HepG2 (cell line): Measurements from ENCODE around the gene ICAM5. TPM values are rescaled to one million over a fixed set of nuclear protein-coding genes. Genes with fewer than 3 reads are reported as not detected.
A peak's percentile ranks its signal among the peaks of the same experiment; 100 is the strongest.

Experiments used
- CENPX ChIP-seq: sonication (generic); formaldehyde crosslinking; IDR thresholded peaks from 2 replicates; pipeline ENCODE4 v1.9.0; 2021; ENCODE audit warnings: mild to moderate bottlenecking, missing genetic modification reagents, moderate library complexity
- ELF1 ChIP-seq: sonication (generic); formaldehyde crosslinking; IDR thresholded peaks from 2 replicates; pipeline ENCODE4 v1.4.0; 2020; ENCODE audit warnings: missing genetic modification reagents
- FOSL2 ChIP-seq: sonication (generic); formaldehyde crosslinking; IDR thresholded peaks from 2 replicates; pipeline ENCODE4 v1.4.0; 2020; ENCODE audit warnings: missing genetic modification reagents
- IKZF1 ChIP-seq: fragments of 450-650 bp; IDR thresholded peaks from 2 replicates; pipeline ENCODE4 v1.7.1; 2016
- IKZF5 ChIP-seq: IDR thresholded peaks from 2 replicates; pipeline ENCODE4 v1.6.1; 2018; ENCODE audit warnings: missing genetic modification reagents, mild to moderate bottlenecking, missing compliant biosample characterization
- NFE2 ChIP-seq: sonication (generic); formaldehyde crosslinking; IDR thresholded peaks from 2 replicates; pipeline ENCODE4 v1.4.0; 2020; ENCODE audit warnings: missing genetic modification reagents
- NR2F6 ChIP-seq, 2 experiments: IDR thresholded peaks; 2 replicates each; pipeline ENCODE4 v1.6.1; 2016; ENCODE audit warnings: antibody characterized with exemption in 1 of 2, mild to moderate bottlenecking in 1 of 2
- POLR2G ChIP-seq: fragments of 200-400 bp; formaldehyde crosslinking; IDR thresholded peaks from 2 replicates; pipeline ENCODE4 v1.6.1; 2018; ENCODE audit warnings: mild to moderate bottlenecking, low read depth, low read length, moderate library complexity
- RELA ChIP-seq: sonication (generic); formaldehyde crosslinking; IDR thresholded peaks from 2 replicates; pipeline ENCODE4 v1.4.0; 2020; ENCODE audit warnings: missing genetic modification reagents
- SALL2 ChIP-seq: sonication (generic); formaldehyde crosslinking; IDR thresholded peaks from 2 replicates; pipeline ENCODE4 v1.8.1; 2023; ENCODE audit warnings: mild to moderate bottlenecking, missing genetic modification reagents, inconsistent platforms
- SAP130 ChIP-seq: IDR thresholded peaks from 2 replicates; pipeline ENCODE4 v1.6.1; 2016; ENCODE audit warnings: low read depth
- USF2 ChIP-seq, 2 experiments: sonication (generic) in 1 of 2; formaldehyde crosslinking in 1 of 2; IDR thresholded peaks; 2 replicates each; pipeline versions ENCODE4 v1.5.1 to v1.6.1; 2011 to 2020; ENCODE audit warnings: borderline replicate concordance in 1 of 2, low read depth in 1 of 2, low read length in 1 of 2, mild to moderate bottlenecking in 1 of 2, missing genetic modification reagents in 1 of 2, moderate library complexity in 1 of 2
- ZBTB38 ChIP-seq: sonication (generic); formaldehyde crosslinking; IDR thresholded peaks from 2 replicates; pipeline ENCODE4 v1.5.1; 2020; ENCODE audit warnings: mild to moderate bottlenecking, missing genetic modification reagents
- ZNF124 ChIP-seq: sonication (generic); formaldehyde crosslinking; IDR thresholded peaks from 2 replicates; pipeline ENCODE4 v1.4.0; 2020; ENCODE audit warnings: missing genetic modification reagents
- ZNF143 ChIP-seq: sonication (generic); formaldehyde crosslinking; IDR thresholded peaks from 2 replicates; pipeline ENCODE4 v1.4.0; 2020; ENCODE audit warnings: missing genetic modification reagents
- ZNF253 ChIP-seq: sonication (generic); formaldehyde crosslinking; IDR thresholded peaks from 2 replicates; pipeline ENCODE4 v1.8.0; 2022; ENCODE audit warnings: mild to moderate bottlenecking, missing genetic modification reagents, borderline replicate concordance
- ZNF33A ChIP-seq: sonication (generic); formaldehyde crosslinking; IDR thresholded peaks from 2 replicates; pipeline ENCODE4 v1.5.1; 2020; ENCODE audit warnings: missing genetic modification reagents, mild to moderate bottlenecking, moderate library complexity, borderline replicate concordance
- ZNF646 ChIP-seq: sonication (generic); formaldehyde crosslinking; IDR thresholded peaks from 2 replicates; pipeline ENCODE4 v1.9.0; 2021; ENCODE audit warnings: mild to moderate bottlenecking, missing genetic modification reagents
- ZNF704 ChIP-seq: sonication (generic); formaldehyde crosslinking; IDR thresholded peaks from 2 replicates; pipeline ENCODE4 v1.8.1; 2023; ENCODE audit warnings: mild to moderate bottlenecking, inconsistent platforms, moderate library complexity, missing genetic modification reagents, borderline replicate concordance
- ZNF776 ChIP-seq: sonication (generic); formaldehyde crosslinking; IDR thresholded peaks from 2 replicates; pipeline ENCODE4 v1.4.0; 2020; ENCODE audit warnings: mild to moderate bottlenecking, missing genetic modification reagents
- polyA plus RNA-seq, 8 experiments: library from polyadenylated mRNA; depleted of rRNA in 3 of 8; stranded (reverse) in 7 of 8; unstranded in 1 of 8; fragments of >200 nt; fragmentation: Illumina TruSeq in 4 of 8; extraction: Trizol in 4 of 8; gene quantifications; 2 replicates each; pipeline versions ENCODE4 v1.2.1 to v1.2.3, GENCODE V29; 2011 to 2016; ENCODE audit warnings: low read depth in 4 of 8, missing spikeins in 1 of 8, mixed read lengths in 1 of 8; ENCODE audit not compliant: insufficient read depth in 1 of 8
- total RNA-seq, 5 experiments: library from RNA; depleted of rRNA; stranded (reverse); fragments of >200 nt; fragmentation: Illumina TruSeq; extraction: Trizol; gene quantifications; 2 replicates each; pipeline ENCODE4 v1.2.3, GENCODE V29; 2016; ENCODE audit warnings: low read depth in 1 of 5

ICAM5 gene
- total and polyA plus RNA-seq, 2 of the 13 experiments (the other 11 are each of a cell fraction or from before 2014, with no cell fraction given) = 0.46 to 1.6 TPM

GRCh38 chr19:10260141-10260584 lies 29.6 kb upstream of the ICAM5 start (continued):
- no peak for TF ChIP-seq ZNF646 (CRISPR knock-in tag)
- no peak for TF ChIP-seq ELF1
- no peak for TF ChIP-seq NFE2
- TF ChIP-seq ZNF776 = no peak
- TF ChIP-seq ZNF124 (CRISPR knock-in tag) = no peak
- TF ChIP-seq ZNF33A = no peak
- TF ChIP-seq SALL2 = no peak
- TF ChIP-seq ZNF704 = no peak
- no peak for TF ChIP-seq ZNF143 (CRISPR knock-in tag)
- no peak for TF ChIP-seq USF2 (IDR thresholded peaks at IDR 0.05; ENCODE audit: low read depth, low read length)
- no peak for TF ChIP-seq USF2 (CRISPR knock-in tag; IDR thresholded peaks at IDR 0.05; ENCODE audit: borderline replicate concordance)
- TF ChIP-seq RELA = no peak
- TF ChIP-seq IKZF1 = no peak
- TF ChIP-seq FOSL2 = peak; percentile 49
- TF ChIP-seq POLR2G = peak; percentile 45; the same call in 1 of the 2 replicates
- no peak for TF ChIP-seq ZNF253
- TF ChIP-seq ZBTB38 (CRISPR knock-in tag) = 0 out of 2 replicates have a peak, but pooled peaks have one; percentile 6
- TF ChIP-seq IKZF5 (CRISPR knock-in tag) = peak; percentile 80; the same call in 1 of the 2 replicates
- TF ChIP-seq SAP130 (CRISPR knock-in tag) = peak; percentile 31; the same call in 1 of the 2 replicates
- no peak for TF ChIP-seq NR2F6 (IDR thresholded peaks at IDR 0.05)
- TF ChIP-seq NR2F6 (CRISPR knock-in tag; IDR thresholded peaks at IDR 0.05) = peak; percentile 13; the same call in 1 of the 2 replicates
- no peak for TF ChIP-seq CENPX
